Tongue (tissue), 2 donors: ENCODE measurements around the gene ACAD11. TPM values are rescaled to one million over a fixed set of nuclear protein-coding genes. Genes with fewer than 3 reads are reported as not detected.

Source experiments
- DNase-seq: peaks from one replicate; pipeline ENCODE4 v3.0.0-alpha.2; 2015
- total RNA-seq: library from RNA; depleted of rRNA; stranded (reverse); fragments of >200 nt; gene quantifications from one replicate; pipeline ENCODE4 v1.2.3, GENCODE V29; 2014

Gene ACAD11
- total RNA-seq, 1 donor from 2014 or later: 28.3 TPM

GRCh38 chr3:132554437-132554836 is 105.2 kb downstream of the ACAD11 start:
- DNase-seq: no peak

- peak; percentile 60 for DNase-seq
These were observed 105.8 kb downstream of the ACAD11 start for GRCh38 chr3:132553826-132554225.

GRCh38 chr3:132550579-132551305 is 108.9 kb downstream of the ACAD11 start:
- no peak for DNase-seq

GRCh38 chr3:132549890-132550578 is 109.6 kb downstream of the ACAD11 start:
- no peak for DNase-seq

GRCh38 chr3:132549169-132549568 is 110.4 kb downstream of the ACAD11 start:
- DNase-seq: no peak

- no peak for DNase-seq
These were observed 114.1 kb downstream of the ACAD11 start for GRCh38 chr3:132545471-132545870.

- no peak for DNase-seq
These were observed 115.5 kb downstream of the ACAD11 start for GRCh38 chr3:132544130-132544529.

- peak; percentile 33 for DNase-seq
These were observed 116.4 kb downstream of the ACAD11 start for GRCh38 chr3:132543011-132543739.

- no peak for DNase-seq
These were observed 117.0 kb downstream of the ACAD11 start for GRCh38 chr3:132542577-132542976.

- no peak for DNase-seq
These were observed 119.9 kb downstream of the ACAD11 start for GRCh38 chr3:132539681-132540080.

GRCh38 chr3:132538072-132538471 is 121.5 kb downstream of the ACAD11 start:
- no peak for DNase-seq

- DNase-seq: no peak
These were observed 122.3 kb downstream of the ACAD11 start for GRCh38 chr3:132537297-132537696.

- DNase-seq: no peak
These were observed 123.0 kb downstream of the ACAD11 start for GRCh38 chr3:132536442-132537153.

- DNase-seq: peak; percentile 80
These were observed 123.8 kb downstream of the ACAD11 start for GRCh38 chr3:132535575-132536441.

- DNase-seq: no peak
These were observed 129.0 kb downstream of the ACAD11 start for GRCh38 chr3:132530624-132531023.

GRCh38 chr3:132522353-132522752 is 137.3 kb downstream of the ACAD11 start:
- no peak for DNase-seq

- no peak for DNase-seq
These were observed 137.7 kb downstream of the ACAD11 start for GRCh38 chr3:132521901-132522300.

- DNase-seq: no peak
These were observed 139.7 kb downstream of the ACAD11 start for GRCh38 chr3:132519914-132520313.

GRCh38 chr3:132517311-132517710 is 142.3 kb downstream of the ACAD11 start:
- DNase-seq: no peak

GRCh38 chr3:132513057-132513456 is 146.6 kb downstream of the ACAD11 start:
- no peak for DNase-seq

GRCh38 chr3:132509506-132509905 is 150.1 kb downstream of the ACAD11 start:
- DNase-seq: no peak
